Measurements from ENCODE around the gene TXK.

DNA sequence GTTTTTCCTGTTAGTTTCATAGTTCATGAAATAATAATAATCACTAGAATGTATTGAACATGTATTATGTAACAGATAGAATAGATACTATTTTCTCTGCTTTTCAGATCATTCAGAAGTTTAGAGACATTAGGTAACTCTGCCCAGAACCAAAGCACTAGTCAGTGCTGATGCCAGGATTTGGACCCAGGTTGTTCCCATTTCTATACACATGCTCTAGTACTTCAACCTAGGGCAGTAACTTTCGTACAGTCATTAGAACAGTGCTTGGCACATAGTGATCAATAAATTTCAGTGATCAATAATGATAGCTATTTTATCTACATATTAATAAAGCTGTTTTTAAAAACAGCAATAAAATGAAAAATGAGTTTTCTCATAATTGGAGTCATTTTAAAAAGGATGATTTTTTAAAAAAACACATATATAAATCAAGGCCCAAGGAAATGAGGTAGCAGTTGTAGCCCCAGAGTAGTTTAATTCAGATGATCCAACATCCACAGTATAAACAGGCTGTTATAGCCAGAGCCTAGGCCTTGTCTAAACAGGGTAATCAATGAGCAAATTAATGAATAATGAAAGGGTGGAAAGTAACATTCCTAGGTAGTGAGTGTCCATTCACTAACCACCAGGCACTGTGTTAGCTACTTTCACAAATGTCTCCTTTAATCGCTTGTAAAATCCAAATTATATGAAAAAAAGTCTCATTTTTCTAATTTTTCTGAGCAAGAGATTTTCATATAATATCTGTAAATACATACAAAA lies 25.6 kb downstream of the TXK start:
- TF ChIP-seq, protein P1, sequence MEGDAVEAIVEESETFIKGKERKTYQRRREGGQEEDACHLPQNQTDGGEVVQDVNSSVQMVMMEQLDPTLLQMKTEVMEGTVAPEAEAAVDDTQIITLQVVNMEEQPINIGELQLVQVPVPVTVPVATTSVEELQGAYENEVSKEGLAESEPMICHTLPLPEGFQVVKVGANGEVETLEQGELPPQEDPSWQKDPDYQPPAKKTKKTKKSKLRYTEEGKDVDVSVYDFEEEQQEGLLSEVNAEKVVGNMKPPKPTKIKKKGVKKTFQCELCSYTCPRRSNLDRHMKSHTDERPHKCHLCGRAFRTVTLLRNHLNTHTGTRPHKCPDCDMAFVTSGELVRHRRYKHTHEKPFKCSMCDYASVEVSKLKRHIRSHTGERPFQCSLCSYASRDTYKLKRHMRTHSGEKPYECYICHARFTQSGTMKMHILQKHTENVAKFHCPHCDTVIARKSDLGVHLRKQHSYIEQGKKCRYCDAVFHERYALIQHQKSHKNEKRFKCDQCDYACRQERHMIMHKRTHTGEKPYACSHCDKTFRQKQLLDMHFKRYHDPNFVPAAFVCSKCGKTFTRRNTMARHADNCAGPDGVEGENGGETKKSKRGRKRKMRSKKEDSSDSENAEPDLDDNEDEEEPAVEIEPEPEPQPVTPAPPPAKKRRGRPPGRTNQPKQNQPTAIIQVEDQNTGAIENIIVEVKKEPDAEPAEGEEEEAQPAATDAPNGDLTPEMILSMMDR (IDR thresholded peaks at IDR 0.05), result no peak
- no peak for TF ChIP-seq POLR2AphosphoS5 (IDR thresholded peaks at IDR 0.05)
- TF ChIP-seq EP300 (IDR thresholded peaks at IDR 0.05), result no peak
- no peak for TF ChIP-seq POLR2A (IDR thresholded peaks at IDR 0.05)

All from upper lobe of left lung (tissue), 4 donors.